ENCODE measurements around the gene WDR37.
A peak's percentile ranks its signal among the peaks of the same experiment; 100 is the strongest.

- TF ChIP-seq CTCF (IDR thresholded peaks at IDR 0.05 in 8 of 11, conservative IDR thresholded peaks at IDR 0.05 in 3 of 11) (no peak), POLR2A (IDR thresholded peaks at IDR 0.05) (no peak), POLR2AphosphoS5 (IDR thresholded peaks at IDR 0.05) (peak in 1 of 3 donors; percentile 34)
These were observed 71.4 kb downstream of the WDR37 start for GRCh38 chr10:1127629-1128028.
